IMR-90 (cell line): ENCODE data around the gene OSGIN1. TPM values are rescaled to one million over a fixed set of nuclear protein-coding genes. Genes with fewer than 3 reads are reported as not detected.

Experiments used
- ATAC-seq: fragments of 200-7000 bp; cut with Tn5 transposase; 2 replicates; pipeline ENCODE4 v1.9.1; 2020; ENCODE audit warnings: low read depth, mild to moderate bottlenecking, moderate library complexity
- BruUV-seq: library from RNA; stranded (reverse); fragments of 400-500 nt; replicated peaks from 2 replicates; lab custom pipeline; 2021; lab: Mats Ljungman, UMichigan
- CTCF ChIA-PET: fragments of 300-600 bp; formaldehyde crosslinking; extraction: SDS; loops from one replicate; lab custom pipeline; 2021; ENCODE audit warnings: antibody characterized with exemption; lab: Yijun Ruan, JAX
- POLR2A ChIA-PET: fragments of 300-600 bp; sonication (Branson Sonifier 250); formaldehyde crosslinking; loops from one replicate; lab custom pipeline; 2022; ENCODE audit warnings: antibody characterized with exemption; ENCODE audit not compliant: unreplicated experiment; lab: Charles Lee
- DNase-seq: peaks from one replicate; pipeline ENCODE4 v3.0.0; 2013
- H2AFZ ChIP-seq: replicated peaks from 2 replicates; pipeline ENCODE3; 2013; ENCODE audit warnings: low read length, mild to moderate bottlenecking; ENCODE audit not compliant: poor library complexity
- H2AK5ac ChIP-seq: 2 replicates; pipeline ENCODE4 v1.6.1; 2013; ENCODE audit warnings: low read depth, low read length, inconsistent platforms
- H2AK9ac ChIP-seq: replicated peaks from 2 replicates; pipeline ENCODE3; 2013; ENCODE audit warnings: mild to moderate bottlenecking, low read depth, low read length, moderate library complexity; ENCODE audit not compliant: poor library complexity
- H2BK120ac ChIP-seq: 2 replicates; pipeline ENCODE4 v1.6.1; 2013; ENCODE audit warnings: low read depth, low read length, inconsistent platforms
- H2BK15ac ChIP-seq: 3 replicates; pipeline ENCODE4 v1.6.1; 2013; ENCODE audit warnings: low read depth, low read length, inconsistent platforms
- H2BK20ac ChIP-seq: 2 replicates; pipeline ENCODE4 v1.6.1; 2013; ENCODE audit warnings: low read depth, mild to moderate bottlenecking, inconsistent platforms, low read length, moderate library complexity
- H2BK5ac ChIP-seq: 2 replicates; pipeline ENCODE4 v1.6.1; 2013; ENCODE audit warnings: mild to moderate bottlenecking, low read depth, low read length, inconsistent platforms; ENCODE audit not compliant: poor library complexity, severe bottlenecking
- H3K14ac ChIP-seq: replicated peaks from 2 replicates; pipeline ENCODE4 v1.6.1; 2013; ENCODE audit warnings: low read depth, low read length, inconsistent platforms
- H3K18ac ChIP-seq: 2 replicates; pipeline ENCODE4 v1.6.1; 2013; ENCODE audit warnings: low read depth, low read length, control low read depth
- H3K23ac ChIP-seq: 2 replicates; pipeline ENCODE4 v1.6.1; 2013; ENCODE audit warnings: low read depth, low read length, inconsistent platforms
- H3K27ac ChIP-seq: 2 replicates; pipeline ENCODE4 v1.5.1; 2013; ENCODE audit warnings: mild to moderate bottlenecking, control low read depth, low read length; ENCODE audit not compliant: insufficient read depth
- H3K27me3 ChIP-seq: 2 replicates; pipeline ENCODE4 v1.6.1; 2013; ENCODE audit warnings: low read length; ENCODE audit not compliant: control insufficient read depth, insufficient read depth
- H3K36me3 ChIP-seq: 2 replicates; pipeline ENCODE4 v1.6.1; 2013; ENCODE audit warnings: low read length, mixed read lengths; ENCODE audit not compliant: control insufficient read depth, insufficient read depth
- H3K4ac ChIP-seq: 2 replicates; pipeline ENCODE4 v1.6.1; 2013; ENCODE audit warnings: low read depth, low read length, inconsistent platforms
- H3K4me1 ChIP-seq: 2 replicates; pipeline ENCODE4 v1.6.1; 2013; ENCODE audit warnings: low read length, mixed read lengths; ENCODE audit not compliant: control insufficient read depth, insufficient read depth
- H3K4me2 ChIP-seq: 2 replicates; pipeline ENCODE4 v1.6.1; 2013; ENCODE audit warnings: low read depth, mild to moderate bottlenecking, control low read depth, low read length, moderate library complexity
- H3K4me3 ChIP-seq: 2 replicates; pipeline ENCODE4 v1.5.1; 2013; ENCODE audit warnings: low read depth, mild to moderate bottlenecking, control low read depth, low read length, moderate library complexity; ENCODE audit not compliant: insufficient read depth
- H3K56ac ChIP-seq: 2 replicates; pipeline ENCODE4 v1.6.1; 2013; ENCODE audit warnings: low read length, inconsistent platforms; ENCODE audit not compliant: insufficient read depth; ENCODE audit errors: extremely low read depth
- H3K79me1 ChIP-seq, 2 experiments: 2 replicates each; pipeline ENCODE4 v1.6.1; 2013; ENCODE audit warnings: low read length in 2 of 2, inconsistent platforms in 1 of 2, low read depth in 1 of 2
- H3K9ac ChIP-seq: 2 replicates; pipeline ENCODE4 v1.6.1; 2013; ENCODE audit warnings: low read depth, low read length, control low read depth
- H3K9me1 ChIP-seq: 2 replicates; pipeline ENCODE4 v1.6.1; 2013; ENCODE audit warnings: low read length, inconsistent platforms; ENCODE audit not compliant: insufficient read depth
- H3K9me3 ChIP-seq: 2 replicates; pipeline ENCODE4 v1.6.1; 2013; ENCODE audit warnings: low read length; ENCODE audit not compliant: control insufficient read depth, insufficient read depth
- H4K20me1 ChIP-seq: 2 replicates; pipeline ENCODE4 v1.6.1; 2013; ENCODE audit warnings: low read length, inconsistent platforms; ENCODE audit not compliant: insufficient read depth
- H4K5ac ChIP-seq: 2 replicates; pipeline ENCODE4 v1.6.1; 2013; ENCODE audit warnings: mild to moderate bottlenecking, low read depth, low read length, control low read depth
- H4K8ac ChIP-seq, 2 experiments: 2 replicates each; pipeline ENCODE4 v1.6.1; 2013; ENCODE audit warnings: low read depth in 2 of 2, low read length in 2 of 2, control low read depth in 1 of 2, inconsistent platforms in 1 of 2
- H4K91ac ChIP-seq: 2 replicates; pipeline ENCODE4 v1.6.1; 2013; ENCODE audit warnings: low read depth, low read length, inconsistent platforms; ENCODE audit not compliant: insufficient read depth
- BHLHE40 ChIP-seq: fragments of 150-350 bp; IDR thresholded peaks from 2 replicates; pipeline ENCODE4 v1.6.1; 2016; ENCODE audit warnings: mild to moderate bottlenecking, low read depth, low read length
- MXI1 ChIP-seq: IDR thresholded peaks from 2 replicates; pipeline ENCODE4 v1.6.1; 2012; ENCODE audit warnings: low read depth, mild to moderate bottlenecking, low read length, moderate library complexity, borderline replicate concordance
- POLR2A ChIP-seq: IDR thresholded peaks from 2 replicates; pipeline ENCODE4 v1.6.1; 2012; ENCODE audit warnings: mild to moderate bottlenecking, low read depth, low read length
- RAD21 ChIP-seq: IDR thresholded peaks from 2 replicates; pipeline ENCODE4 v1.6.1; 2012; ENCODE audit warnings: low read length, improper control_type of control experiment
- RFX5 ChIP-seq: IDR thresholded peaks from 2 replicates; pipeline ENCODE4 v1.8.0; 2012; ENCODE audit warnings: low read depth, mild to moderate bottlenecking, low read length, moderate library complexity
- WGBS, 2 experiments: methylation state at CpG; one replicate each; pipeline versions ENCODE4 v1.1.5 to v1.1.7; 2013; ENCODE audit warnings: missing lambda C conversion rate in 2 of 2; ENCODE audit not compliant: insufficient read length in 1 of 2; ENCODE audit errors: extremely low coverage in 2 of 2; 5-methylcytosine and 5-hydroxymethylcytosine counted together
- dilution Hi-C: fragments of 300-500 bp; cut with HindIII; formaldehyde crosslinking; loops from one replicate; pipeline ENCODE4 v1.14.3; 2018; ENCODE audit warnings: low sequenced_read_pairs; ENCODE audit not compliant: unreplicated experiment
- in situ Hi-C: fragments of 300-500 bp; cut with MboI; formaldehyde crosslinking; loops from 3 replicates; pipeline ENCODE4 v1.14.3; 2019; ENCODE audit warnings: low sequenced_read_pairs, inconsistent platforms, mixed read lengths
- intact Hi-C: fragments of 100-400 bp; cut with micrococcal nuclease; formaldehyde crosslinking; loops from 2 replicates; pipeline ENCODE4 v1.10.0; 2022
- polyA plus RNA-seq, 3 experiments: library from polyadenylated mRNA; depleted of rRNA; stranded (reverse); fragments of >200 nt; gene quantifications; 2 replicates each; pipeline ENCODE4 v1.2.3, GENCODE V29; 2012; ENCODE audit warnings: low replicate concordance in 1 of 3
- total RNA-seq: library from RNA; depleted of rRNA; stranded (reverse); fragments of >200 nt; gene quantifications from 2 replicates; pipeline ENCODE4 v1.2.3, GENCODE V29; 2012

Gene OSGIN1
- total and polyA plus RNA-seq, 2 of the 4 experiments (the other 2 are of a cell fraction), result 0.90 to 6.4 TPM

DNA sequence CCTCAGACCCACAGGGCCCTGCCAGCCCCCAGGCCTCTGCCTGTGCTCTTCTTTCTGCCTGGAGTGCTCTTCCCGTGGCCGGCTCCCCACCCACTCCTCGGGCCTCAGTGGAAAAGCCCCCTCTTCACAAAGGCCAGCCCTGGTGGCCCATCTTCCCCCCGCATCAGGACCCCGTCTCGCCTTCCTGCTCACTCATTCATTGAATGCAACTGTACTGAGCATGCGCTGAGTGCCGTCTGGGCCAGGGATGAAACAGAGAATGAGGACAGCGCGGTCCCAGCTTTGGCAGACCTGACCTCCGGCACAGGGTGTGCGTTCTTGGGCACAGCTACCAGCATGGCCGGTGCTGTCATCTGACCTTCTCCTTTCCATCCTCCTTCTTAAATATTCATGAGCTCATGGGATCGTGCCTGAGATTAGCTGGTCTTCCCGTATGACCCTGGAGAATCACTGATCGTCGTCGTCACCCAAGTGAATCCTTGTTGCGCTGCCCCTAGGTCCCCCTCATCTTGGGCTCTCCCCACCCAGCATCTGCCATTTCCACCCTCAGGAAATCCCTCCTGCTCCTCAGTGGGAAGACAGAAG, 16.4 kb upstream of the OSGIN1 start:
- CTCF ChIA-PET, result interaction anchor here (0.6 kb wide), 1 partner anchor 368 kb away, joined by 3 read pairs; no protein-coding TSS in a partner anchor
- no peak overlapping the region for H3K9ac ChIP-seq

More for the DNA sequence above, 16.4 kb upstream of the OSGIN1 start:
- Histone ChIP-seq H3K36me3 (no peaks in the 10 kb centered on the region), H3K23ac (no peak overlapping the region), H3K14ac (no peak overlapping the region), H3K9me1 (no peaks in the 10 kb centered on the region; the same call in 1 of the 2 replicates), H3K79me1 (no peaks in the 10 kb centered on the region), H4K20me1 (no peaks in the 10 kb centered on the region), H4K91ac (no peak overlapping the region), H2BK15ac (no peak overlapping the region), H3K27me3 (no peaks in the 10 kb centered on the region; the same call in 1 of the 2 replicates), H3K4ac (no peak overlapping the region), H2BK5ac (no peak overlapping the region), H3K4me2 (no peak overlapping the region), H2AFZ (no peak overlapping the region), H3K56ac (no peak overlapping the region), H2BK120ac (no peak overlapping the region), H3K9me3 (no peaks in the 10 kb centered on the region), H4K5ac (no peak overlapping the region), H3K4me1 (peaks cover 6% of the 10 kb centered on the region), H2AK9ac (no peak overlapping the region), H3K4me3 (no peak overlapping the region), H2AK5ac (no peak overlapping the region), H3K27ac (no peak overlapping the region), H4K8ac (no peak overlapping the region), H3K18ac (no peak overlapping the region), H2BK20ac (no peak overlapping the region)
- ATAC-seq (no peak), DNase-seq (no peak)
- WGBS, 2 experiments, result 81% methylated on average over 7 of the region's 19 CpGs; no CpG with 5 or more reads in 1 of the 2 experiments
- TF ChIP-seq RFX5 (no peak), RAD21 (no peak), MXI1 (no peak), BHLHE40 (no peak), POLR2A (no peak)
- intact Hi-C loops, result no loop called here
- in situ Hi-C loops, result no loop called here
- dilution Hi-C loops, result no loop called here
- BruUV-seq, result no TSS peak
- POLR2A ChIA-PET, result interaction anchor here (1.5 kb wide), 1 partner anchor 9 kb away, joined by 3 read pairs; no protein-coding TSS in a partner anchor
